Neural progenitor cell (in vitro differentiated cells): Measurements from ENCODE around the gene GLRX3. TPM values are rescaled to one million over a fixed set of nuclear protein-coding genes. Genes with fewer than 3 reads are reported as not detected.

Experiments
- DNase-seq: peaks from one replicate; pipeline ENCODE4 v3.0.0-alpha.2; 2016; ENCODE audit warnings: low spot score
- H2AFZ ChIP-seq: fragments of 200-600 bp; sonication (generic); replicated peaks from 2 replicates; pipeline ENCODE4 v1.6.1; 2016; ENCODE audit warnings: antibody characterized with exemption
- H3F3A ChIP-seq: fragments of 200-600 bp; sonication (generic); 2 replicates; pipeline ENCODE4 v1.6.1; 2016; ENCODE audit warnings: antibody characterized with exemption, low read depth
- H3K27ac ChIP-seq: fragments of 200-600 bp; sonication (generic); 2 replicates; pipeline ENCODE4 v1.5.1; 2016; ENCODE audit warnings: mild to moderate bottlenecking
- H3K27me3 ChIP-seq: fragments of 200-600 bp; sonication (generic); 2 replicates; pipeline ENCODE4 v1.6.1; 2016; ENCODE audit warnings: mild to moderate bottlenecking, moderate library complexity
- H3K36me3 ChIP-seq: fragments of 200-600 bp; sonication (generic); 2 replicates; pipeline ENCODE4 v1.5.1; 2016
- H3K4me1 ChIP-seq: fragments of 200-600 bp; sonication (generic); 2 replicates; pipeline ENCODE4 v1.6.1; 2016; ENCODE audit warnings: mixed run types
- H3K4me2 ChIP-seq: fragments of 200-600 bp; sonication (generic); 2 replicates; pipeline ENCODE4 v1.6.1; 2016
- H3K4me3 ChIP-seq: fragments of 200-600 bp; sonication (generic); 2 replicates; pipeline ENCODE4 v1.5.1; 2016
- H3K79me2 ChIP-seq: fragments of 200-600 bp; sonication (generic); 2 replicates; pipeline ENCODE4 v1.6.1; 2016; ENCODE audit warnings: low read depth
- H3K9ac ChIP-seq: fragments of 200-600 bp; sonication (generic); 2 replicates; pipeline ENCODE4 v1.6.1; 2016
- H3K9me3 ChIP-seq: fragments of 200-600 bp; sonication (generic); 2 replicates; pipeline ENCODE4 v1.5.1; 2016; ENCODE audit warnings: low read depth
- H4K20me1 ChIP-seq: fragments of 200-600 bp; sonication (generic); 2 replicates; pipeline ENCODE4 v1.6.1; 2016; ENCODE audit warnings: low read depth
- H3K27ac Mint-ChIP-seq: 3 replicates; pipeline ENCODE4 v1.8.0; 2021; ENCODE audit warnings: mixed read lengths
- H3K27me3 Mint-ChIP-seq: 2 replicates; pipeline ENCODE4 v1.8.0; 2022; ENCODE audit warnings: low read depth, mild to moderate bottlenecking, inconsistent platforms, moderate library complexity, mixed read lengths; ENCODE audit not compliant: insufficient read depth
- H3K36me3 Mint-ChIP-seq: 3 replicates; pipeline ENCODE4 v1.8.0; 2021; ENCODE audit warnings: mixed read lengths
- H3K4me1 Mint-ChIP-seq: 3 replicates; pipeline ENCODE4 v1.8.0; 2021; ENCODE audit warnings: mixed read lengths
- H3K4me3 Mint-ChIP-seq: 3 replicates; pipeline ENCODE4 v1.8.0; 2021; ENCODE audit warnings: mild to moderate bottlenecking, moderate library complexity, mixed read lengths
- H3K9me3 Mint-ChIP-seq: 3 replicates; pipeline ENCODE4 v1.8.0; 2020; ENCODE audit warnings: mixed read lengths
- CTCF ChIP-seq: fragments of 200-600 bp; sonication (generic); IDR thresholded peaks from 2 replicates; pipeline ENCODE4 v1.5.1; 2017; ENCODE audit warnings: antibody characterized with exemption, mild to moderate bottlenecking
- EZH2 ChIP-seq: fragments of 200-600 bp; sonication (generic); IDR thresholded peaks from 2 replicates; pipeline ENCODE4 v1.6.1; 2017; ENCODE audit warnings: antibody characterized with exemption, mild to moderate bottlenecking, moderate library complexity
- EZH2phosphoT487 ChIP-seq: fragments of 200-600 bp; sonication (generic); IDR thresholded peaks from 2 replicates; pipeline ENCODE4 v1.6.1; 2017; ENCODE audit warnings: antibody characterized with exemption
- total RNA-seq: library from RNA; depleted of rRNA; stranded (reverse); fragments of >200 nt; gene quantifications from 2 replicates; pipeline ENCODE4 v1.2.3, GENCODE V29; 2015; ENCODE audit warnings: low replicate concordance

GLRX3 gene
- total RNA-seq, 1 donor from 2014 or later: 182 TPM

GRCh38 chr10:130226012-130226411, 89.8 kb downstream of the GLRX3 start:
- Mint-ChIP-seq H3K27me3 (peaks cover 2% of the 10 kb centered on the region), H3K4me1 (no peaks in the 10 kb centered on the region), H3K9me3 (peaks cover 4% of the 10 kb centered on the region), H3K36me3 (no peaks in the 10 kb centered on the region), H3K27ac (no peak overlapping the region), H3K4me3 (no peak overlapping the region)
- H3K27ac ChIP-seq: no peak overlapping the region
- H3K9ac ChIP-seq: no peak overlapping the region
- H2AFZ ChIP-seq: no peak overlapping the region
- no peak for TF ChIP-seq EZH2
- TF ChIP-seq EZH2phosphoT487: no peak
- no peak for TF ChIP-seq CTCF
- no peaks in the 10 kb centered on the region for H3F3A ChIP-seq
- no peak overlapping the region for H3K4me3 ChIP-seq
- no peaks in the 10 kb centered on the region for H3K27me3 ChIP-seq
- H3K9me3 ChIP-seq: no peaks in the 10 kb centered on the region
- H3K4me1 ChIP-seq: no peaks in the 10 kb centered on the region
- H4K20me1 ChIP-seq: no peaks in the 10 kb centered on the region
- no peaks in the 10 kb centered on the region for H3K36me3 ChIP-seq
- DNase-seq: no peak
- H3K4me2 ChIP-seq: no peak overlapping the region
- no peaks in the 10 kb centered on the region for H3K79me2 ChIP-seq

- H4K20me1 ChIP-seq: no peaks in the 10 kb centered on the region
- DNase-seq: no peak
- H3K27ac ChIP-seq: no peak overlapping the region
- no peaks in the 10 kb centered on the region for H3K79me2 ChIP-seq
- no peaks in the 10 kb centered on the region for H3K36me3 ChIP-seq
- H3K9ac ChIP-seq: no peak overlapping the region
- no peaks in the 10 kb centered on the region for H3K4me1 ChIP-seq
- no peaks in the 10 kb centered on the region for H3K9me3 ChIP-seq
- no peak overlapping the region for H3K4me3 Mint-ChIP-seq
- peaks cover 4% of the 10 kb centered on the region for H3K9me3 Mint-ChIP-seq
- TF ChIP-seq CTCF (no peak), EZH2phosphoT487 (no peak), EZH2 (no peak)
- H3K27me3 ChIP-seq: no peaks in the 10 kb centered on the region
- H3K4me1 Mint-ChIP-seq: no peaks in the 10 kb centered on the region
- no peak overlapping the region for H3K4me2 ChIP-seq
- no peak overlapping the region for H3K4me3 ChIP-seq
- no peak overlapping the region for H3K27ac Mint-ChIP-seq
- H3K27me3 Mint-ChIP-seq: peaks cover 2% of the 10 kb centered on the region
- H3K36me3 Mint-ChIP-seq: no peaks in the 10 kb centered on the region
- H3F3A ChIP-seq: no peaks in the 10 kb centered on the region
- no peak overlapping the region for H2AFZ ChIP-seq
These were observed 91.7 kb downstream of the GLRX3 start for GRCh38 chr10:130227883-130228282.

Other genes with a start within 250 kb of the GLRX3 start
- gene EBF3, start 172.1 kb upstream of the GLRX3 start, total RNA-seq: 0.15 and 0.40 TPM in 2 replicates
- 1.1 and 1.6 TPM in 2 replicates for gene C10orf143, start 25.6 kb upstream of the GLRX3 start, total RNA-seq